Activated effector memory CD4-positive, alpha-beta T cell treated with Interleukin-2 at 50 U/mL for 16 hours (primary cell): Measurements from ENCODE around the gene VIM.

Experiments
- DNase-seq: peaks from one replicate; pipeline ENCODE4 v3.0.0-alpha.2; 2020

VIM gene

GRCh38 chr10:17210361-17210760 lies 17.7 kb upstream of the VIM start:
- no peak for DNase-seq

- no peak for DNase-seq
Measured at GRCh38 chr10:17212802-17213221, 15.2 kb upstream of the VIM start.

GRCh38 chr10:17213646-17214349 lies 14.2 kb upstream of the VIM start:
- DNase-seq = no peak

- no peak for DNase-seq
Measured at GRCh38 chr10:17214526-17214925, 13.5 kb upstream of the VIM start.

- no peak for DNase-seq
Measured at GRCh38 chr10:17214971-17215781, 12.9 kb upstream of the VIM start.

- DNase-seq = no peak
Measured at GRCh38 chr10:17215782-17216122, 12.3 kb upstream of the VIM start.

GRCh38 chr10:17216217-17216900 lies 11.7 kb upstream of the VIM start:
- DNase-seq = no peak

GRCh38 chr10:17216901-17217395 lies 11.1 kb upstream of the VIM start:
- DNase-seq = no peak

GRCh38 chr10:17217631-17218232 lies 10.3 kb upstream of the VIM start:
- no peak for DNase-seq

- DNase-seq = no peak
Measured at GRCh38 chr10:17219024-17219423, 9.0 kb upstream of the VIM start.

- no peak for DNase-seq
Measured at GRCh38 chr10:17220652-17221100, 7.4 kb upstream of the VIM start.

GRCh38 chr10:17222329-17222728 lies 5.7 kb upstream of the VIM start:
- no peak for DNase-seq

- DNase-seq = no peak
Measured at GRCh38 chr10:17225808-17226207, 2.2 kb upstream of the VIM start.

GRCh38 chr10:17226891-17227303 lies 1.1 kb upstream of the VIM start:
- DNase-seq = no peak

- no peak for DNase-seq
Measured at GRCh38 chr10:17227367-17228090, 512 bp upstream of the VIM start.

GRCh38 chr10:17229016-17229716 lies 1.1 kb downstream of the VIM start:
- DNase-seq = peak; percentile 75

GRCh38 chr10:17229717-17229966 lies 1.6 kb downstream of the VIM start:
- DNase-seq = no peak

GRCh38 chr10:17229967-17230682 lies 2.1 kb downstream of the VIM start:
- peak; percentile 86 for DNase-seq

- DNase-seq = no peak
Measured at GRCh38 chr10:17231788-17232187, 3.7 kb downstream of the VIM start.

GRCh38 chr10:17232276-17232960 lies 4.4 kb downstream of the VIM start:
- DNase-seq = no peak
